ENCODE data around the gene HS6ST2.

Gene HS6ST2

DNA sequence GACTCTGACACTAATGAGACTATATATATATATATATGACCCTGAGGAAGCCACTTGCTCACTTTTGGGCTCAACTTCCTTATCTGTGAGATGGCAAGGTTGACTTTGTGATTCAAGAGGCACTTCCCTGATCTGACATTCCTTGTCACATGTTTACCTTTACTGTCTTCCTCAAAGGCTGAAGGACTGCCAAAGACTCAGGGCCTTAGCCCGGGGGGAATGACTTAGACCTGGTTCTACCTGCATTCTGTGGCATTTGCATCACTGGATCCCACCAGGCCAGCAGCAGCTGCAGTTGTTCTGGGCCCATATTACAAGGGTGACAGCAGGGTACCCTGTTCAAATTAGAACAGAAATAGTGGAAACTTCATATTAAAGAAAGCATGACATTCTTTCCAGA lies 3.1 kb upstream of the HS6ST2 start:
- TF ChIP-seq, protein P1, sequence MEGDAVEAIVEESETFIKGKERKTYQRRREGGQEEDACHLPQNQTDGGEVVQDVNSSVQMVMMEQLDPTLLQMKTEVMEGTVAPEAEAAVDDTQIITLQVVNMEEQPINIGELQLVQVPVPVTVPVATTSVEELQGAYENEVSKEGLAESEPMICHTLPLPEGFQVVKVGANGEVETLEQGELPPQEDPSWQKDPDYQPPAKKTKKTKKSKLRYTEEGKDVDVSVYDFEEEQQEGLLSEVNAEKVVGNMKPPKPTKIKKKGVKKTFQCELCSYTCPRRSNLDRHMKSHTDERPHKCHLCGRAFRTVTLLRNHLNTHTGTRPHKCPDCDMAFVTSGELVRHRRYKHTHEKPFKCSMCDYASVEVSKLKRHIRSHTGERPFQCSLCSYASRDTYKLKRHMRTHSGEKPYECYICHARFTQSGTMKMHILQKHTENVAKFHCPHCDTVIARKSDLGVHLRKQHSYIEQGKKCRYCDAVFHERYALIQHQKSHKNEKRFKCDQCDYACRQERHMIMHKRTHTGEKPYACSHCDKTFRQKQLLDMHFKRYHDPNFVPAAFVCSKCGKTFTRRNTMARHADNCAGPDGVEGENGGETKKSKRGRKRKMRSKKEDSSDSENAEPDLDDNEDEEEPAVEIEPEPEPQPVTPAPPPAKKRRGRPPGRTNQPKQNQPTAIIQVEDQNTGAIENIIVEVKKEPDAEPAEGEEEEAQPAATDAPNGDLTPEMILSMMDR (IDR thresholded peaks at IDR 0.05; ENCODE audit: extremely low read depth, insufficient read depth, missing control alignments): no peak
- no peak for DNase-seq (ENCODE audit: low spot score)
- in situ Hi-C loops (cut with MboI; ENCODE audit: low pct_unique_long_range_greater_than_20kb, low sequenced_read_pairs, unreplicated experiment): no loop called here

DNA sequence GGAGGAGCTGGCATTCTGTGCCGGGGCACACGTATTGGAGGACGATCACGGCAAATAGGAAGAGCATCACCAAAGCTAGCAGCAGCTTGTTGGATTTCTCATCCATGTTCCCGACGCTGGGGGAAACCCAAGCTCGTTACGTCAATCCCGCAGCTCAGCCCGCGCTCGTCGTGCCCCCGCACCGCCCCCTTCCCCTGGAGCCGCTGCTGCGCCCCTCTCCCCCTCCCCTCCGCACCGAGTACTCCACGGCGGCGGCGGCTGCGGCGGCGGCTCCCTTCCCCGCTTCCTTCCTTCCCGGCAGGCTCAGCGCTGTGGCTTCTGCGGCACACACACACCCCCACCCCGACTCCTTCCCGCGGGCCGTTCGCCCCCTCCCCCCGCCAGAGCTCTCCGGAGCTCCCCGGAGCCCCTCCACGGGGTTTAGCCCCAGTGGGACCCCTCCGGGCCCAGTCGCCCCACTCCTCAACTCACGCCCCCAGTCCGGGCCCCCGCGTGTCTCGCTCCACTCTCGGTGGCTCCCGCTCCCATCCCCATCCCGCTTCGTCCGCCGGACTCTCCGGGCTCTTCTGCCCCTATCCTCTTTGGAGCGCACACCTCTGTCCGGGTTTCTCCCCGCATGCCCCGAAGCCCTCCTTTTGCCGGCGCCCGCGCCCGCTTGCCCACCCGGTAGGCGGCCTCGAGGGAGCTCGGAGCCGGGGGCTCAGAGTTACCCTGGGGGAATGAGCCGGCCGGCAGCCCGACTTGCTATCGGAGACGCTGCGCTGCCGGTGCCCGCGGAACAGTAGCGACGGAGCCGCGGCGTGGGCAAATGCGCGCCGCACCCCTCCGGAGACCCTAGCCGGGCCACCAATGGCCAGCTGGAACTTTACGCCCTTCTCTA lies 978 bp downstream of the HS6ST2 start:
- TF ChIP-seq, protein P1 (IDR thresholded peaks at IDR 0.05; ENCODE audit: extremely low read depth, insufficient read depth, missing control alignments): no peak
- no peak for DNase-seq (ENCODE audit: low spot score)

DNA sequence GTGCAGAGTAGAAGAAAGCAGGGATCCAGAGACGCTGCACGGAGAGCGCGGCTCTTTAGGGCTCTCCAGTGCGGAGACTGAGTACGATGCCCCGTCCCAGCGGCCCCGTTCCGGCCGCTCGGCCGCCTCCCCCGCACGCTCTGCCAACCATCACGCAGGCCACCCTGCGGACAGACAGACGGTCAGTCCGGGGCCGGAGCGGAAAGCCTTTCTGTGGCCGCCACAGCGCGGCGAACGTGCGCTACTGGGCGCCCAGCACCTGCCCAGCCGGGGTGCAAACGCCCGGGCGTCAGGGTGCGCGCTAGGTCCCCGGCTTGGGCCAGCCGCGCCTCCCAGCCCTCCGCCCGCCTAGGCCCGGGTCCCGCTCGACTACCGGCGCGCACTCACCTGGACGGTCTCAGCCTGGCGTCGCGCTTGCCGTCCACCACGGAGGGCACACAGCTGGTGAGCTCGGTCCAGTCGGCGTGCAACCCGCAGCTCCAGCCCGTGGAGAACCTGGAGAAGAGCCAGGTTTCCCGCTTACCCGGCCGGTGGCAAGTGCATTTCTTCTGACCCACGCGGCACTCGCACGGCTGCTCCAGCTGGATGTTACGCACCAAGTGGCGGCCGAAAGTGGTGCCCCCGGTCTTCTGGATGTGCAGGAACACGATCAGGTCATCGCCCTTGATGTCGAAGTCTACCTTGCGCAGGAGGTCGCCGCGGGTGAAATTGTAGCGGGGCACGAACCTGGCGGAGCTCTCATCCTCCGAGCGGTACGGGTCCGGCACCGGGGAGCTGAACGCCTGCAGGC lies 1.8 kb downstream of the HS6ST2 start:
- in situ Hi-C loops (cut with MboI; ENCODE audit: low pct_unique_long_range_greater_than_20kb, low sequenced_read_pairs, unreplicated experiment): no loop called here
- TF ChIP-seq, protein P1 (IDR thresholded peaks at IDR 0.05; ENCODE audit: extremely low read depth, insufficient read depth, missing control alignments): no peak
- DNase-seq (ENCODE audit: low spot score): no peak

More for the DNA sequence above, 978 bp downstream of the HS6ST2 start:
- in situ Hi-C loops (cut with MboI; ENCODE audit: low pct_unique_long_range_greater_than_20kb, low sequenced_read_pairs, unreplicated experiment): no loop called here

DNA sequence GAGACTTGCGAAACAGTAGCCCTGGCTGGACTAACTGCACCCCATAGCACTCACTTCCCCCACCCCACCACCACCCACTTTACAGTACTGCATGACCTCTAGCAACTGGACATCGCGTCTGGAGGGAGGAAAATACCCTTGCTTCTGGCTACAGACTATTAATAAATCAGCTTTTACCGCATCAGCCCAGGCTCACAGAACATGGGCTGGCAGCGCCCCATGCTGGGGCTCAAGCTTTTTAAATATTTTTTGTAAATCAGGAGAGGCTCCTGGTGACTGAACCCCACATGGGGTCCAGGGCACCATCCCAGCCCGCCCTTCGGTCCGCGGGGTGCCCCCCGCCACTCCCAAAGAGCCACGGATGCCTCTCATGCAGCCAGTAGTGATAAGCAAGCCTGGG lies 2.7 kb downstream of the HS6ST2 start:
- in situ Hi-C loops (cut with MboI; ENCODE audit: low pct_unique_long_range_greater_than_20kb, low sequenced_read_pairs, unreplicated experiment): no loop called here
- TF ChIP-seq, protein P1 (IDR thresholded peaks at IDR 0.05; ENCODE audit: extremely low read depth, insufficient read depth, missing control alignments): no peak

DNA sequence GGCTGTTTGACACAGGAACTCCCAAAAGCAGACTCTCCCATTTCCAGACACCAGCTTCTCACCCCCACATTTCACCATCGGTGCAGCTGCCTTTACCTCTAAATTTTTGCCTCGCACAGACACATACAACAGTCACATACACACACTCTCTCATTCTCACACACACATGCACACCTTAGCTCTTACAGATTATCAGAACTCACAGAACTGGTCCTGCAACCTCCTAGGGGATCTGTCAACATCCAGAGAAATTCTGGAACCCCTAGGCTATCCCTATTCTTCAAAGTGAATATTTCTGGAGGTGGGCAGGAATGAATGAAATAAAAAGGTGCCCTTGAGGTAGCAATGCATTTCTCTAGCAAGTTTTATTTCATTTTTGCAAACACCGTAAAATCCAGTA lies 4.1 kb downstream of the HS6ST2 start:
- TF ChIP-seq, protein P1 (IDR thresholded peaks at IDR 0.05; ENCODE audit: extremely low read depth, insufficient read depth, missing control alignments): no peak
- in situ Hi-C loops (cut with MboI; ENCODE audit: low pct_unique_long_range_greater_than_20kb, low sequenced_read_pairs, unreplicated experiment): no loop called here
- DNase-seq (ENCODE audit: low spot score): no peak

More for the DNA sequence above, 2.7 kb downstream of the HS6ST2 start:
- no peak for DNase-seq (ENCODE audit: low spot score)

DNA sequence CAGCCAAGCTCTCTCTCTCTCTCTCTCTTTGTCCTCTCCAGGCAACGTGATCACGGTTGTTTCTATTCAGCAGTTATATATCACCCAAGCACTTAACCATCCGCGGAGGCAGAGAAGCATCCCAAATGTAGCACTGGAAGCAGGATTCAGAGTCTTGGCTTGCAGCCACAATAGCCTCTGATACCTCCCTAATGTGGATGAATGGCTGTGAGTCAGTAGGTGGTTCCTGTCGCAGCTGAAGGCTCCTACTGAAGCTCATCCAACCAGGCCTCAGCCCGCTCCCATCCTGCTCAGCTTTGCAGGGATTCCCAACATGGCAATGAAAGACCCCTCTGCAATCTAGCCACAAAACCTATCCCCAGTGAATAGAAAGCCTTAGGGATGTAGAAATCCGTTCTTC lies 5.1 kb downstream of the HS6ST2 start:
- in situ Hi-C loops (cut with MboI; ENCODE audit: low pct_unique_long_range_greater_than_20kb, low sequenced_read_pairs, unreplicated experiment): no loop called here
- DNase-seq (ENCODE audit: low spot score): no peak
- TF ChIP-seq, protein P1 (IDR thresholded peaks at IDR 0.05; ENCODE audit: extremely low read depth, insufficient read depth, missing control alignments): no peak

All from GM13977 (cell line).